ENCODE results near the gene ID3. TPM values are rescaled to one million over a fixed set of nuclear protein-coding genes. Genes with fewer than 3 reads are reported as not detected.

ID3 gene
- total and polyA plus RNA-seq, 4 experiments from 2014 or later, result 8.9 to 98.0 (median 54.8) TPM

DNA sequence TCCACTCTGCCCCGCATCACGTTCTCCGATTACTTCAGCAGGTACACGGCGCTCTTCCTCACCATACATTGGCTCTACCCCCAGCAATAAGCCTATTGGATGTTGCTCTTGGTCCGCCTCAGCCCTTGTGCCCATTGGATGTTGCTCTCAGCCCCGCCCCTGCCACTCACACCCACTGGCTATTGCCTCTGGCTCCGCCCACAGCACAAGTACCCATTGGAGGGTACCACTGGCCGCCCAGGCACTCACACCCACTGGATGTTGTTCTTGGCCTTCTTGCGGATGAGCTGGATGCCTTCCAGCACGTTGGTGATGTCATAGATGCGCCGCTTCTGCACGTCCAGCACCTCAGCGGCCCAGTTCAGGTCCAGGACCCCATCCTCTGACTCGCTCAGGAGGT, 37.7 kb downstream of the ID3 start:
- Histone ChIP-seq H3K4me3 (ENCODE audit: low read length in 2 of 2) (no peak overlapping the region), H3K36me3 (ENCODE audit: insufficient read depth, low read length) (peaks cover 5% of the 10 kb centered on the region), H3K9me3 (ENCODE audit: control insufficient read depth in 1 of 2, low read length in 2 of 2) (no peaks in the 10 kb centered on the region), H3K4me1 (ENCODE audit: insufficient read depth, low read length) (peaks cover 37% of the 10 kb centered on the region), H3K27ac (ENCODE audit: low read depth, low read length) (no peak overlapping the region), H3K27me3 (ENCODE audit: insufficient read depth, low read length) (no peaks in the 10 kb centered on the region)
- no peaks in the 10 kb centered on the region for H3K9me3 Mint-ChIP-seq
- intact Hi-C loops (cut with micrococcal nuclease), result no loop called here
- no peak for DNase-seq
- CTCF ChIA-PET (ENCODE audit: partially characterized antibody), result interaction anchor here (1.6 to 30.3 kb wide), 2 partner anchors 18 to 24 kb away, joined by 5 to 924 read pairs; no protein-coding TSS in a partner anchor
- peaks cover 7 to 8% of the 10 kb centered on the region in 2 donors for H3K36me3 Mint-ChIP-seq
- H3K27me3 Mint-ChIP-seq, result no peaks in the 10 kb centered on the region
- POLR2A ChIA-PET (ENCODE audit: partially characterized antibody), result no interaction called here
- H3K4me1 Mint-ChIP-seq, result peaks cover 32 to 55% (median 43%) of the 10 kb centered on the region in 4 donors
- H3K4me3 Mint-ChIP-seq, result no peak overlapping the region
- peak overlapping the region in 5 of 7 donors; percentile 42 to 90 (median 74) for H3K27ac Mint-ChIP-seq

DNA sequence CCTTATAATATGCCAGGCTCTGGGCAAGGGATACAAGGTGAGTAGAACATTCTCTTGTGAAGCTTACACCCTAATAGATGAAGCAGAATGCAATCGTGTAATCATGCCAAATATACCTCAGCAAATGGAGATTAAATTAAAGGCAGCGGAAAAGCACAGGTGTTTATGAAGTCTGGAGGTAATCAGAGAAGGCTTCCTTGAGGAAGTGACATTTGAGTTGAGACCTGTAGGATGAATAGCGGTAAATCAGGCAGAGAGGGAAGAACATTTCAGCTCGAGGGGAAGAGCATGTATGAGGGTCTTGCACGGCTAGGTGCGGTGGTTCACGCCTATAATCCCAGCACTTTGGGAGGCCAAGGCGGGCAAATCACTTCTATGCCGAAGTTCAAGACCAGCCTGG, 41.7 kb downstream of the ID3 start:
- Histone ChIP-seq H3K4me3 (ENCODE audit: low read length in 2 of 2) (no peak overlapping the region), H3K27me3 (ENCODE audit: insufficient read depth, low read length) (no peaks in the 10 kb centered on the region), H3K36me3 (ENCODE audit: insufficient read depth, low read length) (peaks cover 5% of the 10 kb centered on the region), H3K9me3 (ENCODE audit: control insufficient read depth in 1 of 2, low read length in 2 of 2) (no peaks in the 10 kb centered on the region), H3K4me1 (ENCODE audit: insufficient read depth, low read length) (peaks cover 2% of the 10 kb centered on the region), H3K27ac (ENCODE audit: low read depth, low read length) (no peak overlapping the region)
- peaks cover 7 to 11% of the 10 kb centered on the region in 2 donors for H3K36me3 Mint-ChIP-seq
- ChIA-PET CTCF (ENCODE audit: partially characterized antibody) (interaction anchor here (1.5 to 30.3 kb wide), 4 partner anchors 11 to 120 kb away, joined by 4 to 924 read pairs (median 14); no protein-coding TSS in a partner anchor), POLR2A (ENCODE audit: partially characterized antibody) (interaction anchor here (1.6 to 6.1 kb wide), 2 partner anchors 10 to 15 kb away, joined by 5 to 41 read pairs; no protein-coding TSS in a partner anchor)
- H3K4me3 Mint-ChIP-seq, result no peak overlapping the region
- no peaks in the 10 kb centered on the region for H3K9me3 Mint-ChIP-seq
- peak overlapping the region in 3 of 7 donors; percentile 24 to 76 (median 32) for H3K27ac Mint-ChIP-seq
- no peaks in the 10 kb centered on the region for H3K27me3 Mint-ChIP-seq
- intact Hi-C loops (cut with micrococcal nuclease), result no loop called here
- DNase-seq, result no peak
- peaks cover 5 to 18% (median 12%) of the 10 kb centered on the region in 4 donors for H3K4me1 Mint-ChIP-seq

DNA sequence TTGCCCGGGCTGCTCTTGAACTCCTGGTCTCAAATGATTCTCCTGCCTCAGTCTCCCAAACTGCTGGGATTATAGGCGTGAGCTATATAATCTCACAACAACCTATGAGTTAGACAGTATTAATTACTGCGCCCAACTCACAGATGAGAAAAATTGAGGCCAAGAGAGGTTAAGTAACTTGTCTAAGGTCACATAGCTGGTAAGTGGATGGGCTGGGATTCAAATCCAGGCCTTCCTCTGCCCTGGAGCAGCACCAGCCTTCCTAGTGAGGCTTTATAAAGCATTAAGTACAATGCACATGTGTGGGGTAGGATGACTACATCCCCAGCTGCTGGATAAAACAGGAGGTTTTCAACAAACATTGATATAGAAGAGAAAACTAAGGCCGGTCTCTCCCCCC, 43.4 kb downstream of the ID3 start:
- Mint-ChIP-seq H3K9me3 (no peaks in the 10 kb centered on the region), H3K27me3 (no peaks in the 10 kb centered on the region), H3K4me3 (no peak overlapping the region), H3K36me3 (peaks cover 7 to 8% of the 10 kb centered on the region in 2 donors), H3K27ac (no peak overlapping the region), H3K4me1 (peaks cover 0 to 6% (median 3%) of the 10 kb centered on the region in 4 donors)
- ChIA-PET POLR2A (ENCODE audit: partially characterized antibody) (interaction anchor here (1.5 to 6.1 kb wide), 3 partner anchors 8 to 16 kb away, joined by 7 to 41 read pairs (median 16); no protein-coding TSS in a partner anchor), CTCF (ENCODE audit: partially characterized antibody) (interaction anchor here (1.2 to 4.4 kb wide), 5 partner anchors 10 to 24 kb away, joined by 5 to 25 read pairs (median 12); no protein-coding TSS in a partner anchor)
- H3K4me3 ChIP-seq (ENCODE audit: low read length in 2 of 2), result no peak overlapping the region
- intact Hi-C loops (cut with micrococcal nuclease), result no loop called here
- DNase-seq, result no peak
- H3K27me3 ChIP-seq (ENCODE audit: insufficient read depth, low read length), result no peaks in the 10 kb centered on the region
- H3K36me3 ChIP-seq (ENCODE audit: insufficient read depth, low read length), result peaks cover 5% of the 10 kb centered on the region
- H3K9me3 ChIP-seq (ENCODE audit: control insufficient read depth in 1 of 2, low read length in 2 of 2), result no peaks in the 10 kb centered on the region
- H3K27ac ChIP-seq (ENCODE audit: low read depth, low read length), result no peak overlapping the region
- H3K4me1 ChIP-seq (ENCODE audit: insufficient read depth, low read length), result no peaks in the 10 kb centered on the region

DNA sequence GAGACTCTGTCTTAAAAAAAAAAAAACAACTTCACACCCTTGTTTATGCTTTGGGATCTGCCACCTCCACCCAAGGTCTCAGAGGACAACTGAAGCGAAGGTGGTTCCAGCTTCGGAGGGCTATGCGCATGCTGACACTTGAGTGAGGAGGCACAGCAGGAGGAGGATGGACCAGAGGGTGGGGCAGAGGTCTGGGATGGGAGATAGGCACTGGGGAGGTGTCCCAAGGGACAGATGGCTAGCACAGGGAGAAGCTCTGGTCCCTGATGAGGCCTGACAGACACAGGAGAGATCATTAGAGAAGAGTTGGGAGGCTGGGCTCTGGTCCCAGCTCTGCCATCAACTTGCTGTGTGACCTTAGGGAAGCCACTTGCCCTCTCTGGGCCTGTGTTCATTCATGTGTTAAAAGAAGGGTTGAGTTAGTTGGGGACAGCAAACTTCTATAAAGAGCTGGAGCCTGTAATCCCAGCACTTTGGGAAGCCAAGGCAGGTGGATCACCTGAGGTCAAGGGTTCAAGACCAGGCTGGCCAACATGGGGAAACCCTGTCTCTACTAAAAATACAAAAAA, 45.1 kb downstream of the ID3 start:
- Mint-ChIP-seq H3K36me3 (peaks cover 7 to 13% of the 10 kb centered on the region in 2 donors), H3K4me3 (no peak overlapping the region), H3K4me1 (peaks cover 0 to 5% (median 2%) of the 10 kb centered on the region in 4 donors), H3K9me3 (no peaks in the 10 kb centered on the region), H3K27ac (peak overlapping the region in 3 of 7 donors; percentile 31 to 76 (median 46)), H3K27me3 (no peaks in the 10 kb centered on the region)
- Histone ChIP-seq H3K27ac (ENCODE audit: low read depth, low read length) (no peak overlapping the region), H3K4me3 (ENCODE audit: low read length in 2 of 2) (no peak overlapping the region), H3K4me1 (ENCODE audit: insufficient read depth, low read length) (no peaks in the 10 kb centered on the region), H3K9me3 (ENCODE audit: control insufficient read depth in 1 of 2, low read length in 2 of 2) (no peaks in the 10 kb centered on the region), H3K36me3 (ENCODE audit: insufficient read depth, low read length) (peaks cover 11% of the 10 kb centered on the region), H3K27me3 (ENCODE audit: insufficient read depth, low read length) (no peaks in the 10 kb centered on the region)
- DNase-seq, result no peak
- ChIA-PET CTCF (ENCODE audit: partially characterized antibody) (interaction anchor here (1.0 to 4.4 kb wide), 6 partner anchors 8 to 26 kb away, joined by 3 to 25 read pairs (median 11); no protein-coding TSS in a partner anchor), POLR2A (ENCODE audit: partially characterized antibody) (interaction anchor here (1.1 to 6.1 kb wide), 5 partner anchors 10 to 25 kb away, joined by 3 to 41 read pairs (median 7); no protein-coding TSS in a partner anchor)
- intact Hi-C loops (cut with micrococcal nuclease), result no loop called here

DNA sequence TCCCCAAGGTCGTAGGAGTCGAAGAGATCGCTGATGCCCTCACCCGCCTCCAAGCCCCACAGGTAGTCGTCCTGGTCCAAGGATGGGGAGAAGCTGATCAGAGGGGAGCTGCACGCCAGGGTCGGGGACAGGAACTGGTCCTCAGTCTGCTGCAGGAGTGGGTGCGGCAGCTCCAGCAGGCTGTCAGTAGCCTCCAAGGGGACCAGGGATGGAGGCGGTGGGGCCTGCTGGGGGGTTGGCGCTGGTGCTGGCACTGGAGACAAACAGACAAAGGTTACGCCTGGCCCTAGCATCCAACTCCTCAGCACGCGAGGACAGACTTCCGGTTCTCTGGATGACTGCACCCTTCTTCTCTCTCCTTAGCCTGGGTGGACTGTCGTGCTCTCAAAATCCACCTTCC, 49.4 kb downstream of the ID3 start:
- H3K27ac ChIP-seq (ENCODE audit: low read depth, low read length), result no peak overlapping the region

More for the DNA sequence above, 49.4 kb downstream of the ID3 start:
- Histone ChIP-seq H3K27me3 (ENCODE audit: insufficient read depth, low read length) (no peaks in the 10 kb centered on the region), H3K9me3 (ENCODE audit: control insufficient read depth in 1 of 2, low read length in 2 of 2) (no peaks in the 10 kb centered on the region), H3K4me1 (ENCODE audit: insufficient read depth, low read length) (no peaks in the 10 kb centered on the region), H3K4me3 (ENCODE audit: low read length in 2 of 2) (no peak overlapping the region), H3K36me3 (ENCODE audit: insufficient read depth, low read length) (peaks cover 6% of the 10 kb centered on the region)
- intact Hi-C loops (cut with micrococcal nuclease), result no loop called here
- no peaks in the 10 kb centered on the region for H3K9me3 Mint-ChIP-seq
- DNase-seq, result no peak
- no peaks in the 10 kb centered on the region for H3K27me3 Mint-ChIP-seq
- peaks cover 0 to 1% (median 0%) of the 10 kb centered on the region in 4 donors for H3K4me1 Mint-ChIP-seq
- no peak overlapping the region for H3K4me3 Mint-ChIP-seq
- H3K27ac Mint-ChIP-seq, result peak overlapping the region in 1 of 7 donors; percentile 8
- peaks cover 2 to 7% of the 10 kb centered on the region in 2 donors for H3K36me3 Mint-ChIP-seq
- POLR2A ChIA-PET (ENCODE audit: partially characterized antibody), result interaction anchor here (1.6 kb wide), 1 partner anchor 13 kb away, joined by 3 read pairs; no protein-coding TSS in a partner anchor
- CTCF ChIA-PET (ENCODE audit: partially characterized antibody), result interaction anchor here (1.0 kb wide), 1 partner anchor 18 kb away, joined by 3 read pairs; no protein-coding TSS in a partner anchor

Other genes with a start within 250 kb of the ID3 start
- gene HNRNPR, start 215.2 kb downstream of the ID3 start, total RNA-seq, result 100 to 1,000 TPM; 115 to 124 TPM
- 100 to 1,000 TPM; 181 to 194 TPM for gene HNRNPR, start 215.2 kb downstream of the ID3 start, polyA plus RNA-seq
- gene ZNF436, start 189.7 kb downstream of the ID3 start, total RNA-seq, result 10 to 100 TPM; 11.0 to 11.9 TPM
- gene ZNF436, start 189.7 kb downstream of the ID3 start, polyA plus RNA-seq, result 1 to 10 TPM; 1.7 to 3.5 TPM
- gene TCEA3, start 134.8 kb downstream of the ID3 start, total RNA-seq, result 10 to 100 TPM; 28.7 to 30.8 TPM
- 10 to 100 TPM; 22.7 to 28.0 TPM for gene TCEA3, start 134.8 kb downstream of the ID3 start, polyA plus RNA-seq
- 1 to 10 TPM; 1.2 to 1.4 TPM for gene ASAP3, start 75.3 kb downstream of the ID3 start, total RNA-seq
- gene ASAP3, start 75.3 kb downstream of the ID3 start, polyA plus RNA-seq, result 1 to 10 TPM in 1 of 2 donors, under 1 TPM in 1; 0.73 to 1.4 TPM
- 1 to 10 TPM; 1.1 to 1.2 TPM for gene E2F2, start 28.3 kb downstream of the ID3 start, total RNA-seq
- 1 to 10 TPM in 1 of 2 donors, under 1 TPM in 1; 0.69 to 1.1 TPM for gene E2F2, start 28.3 kb downstream of the ID3 start, polyA plus RNA-seq
- gene RPL11, start 132.3 kb upstream of the ID3 start, total RNA-seq, result 1,000 to 10,000 TPM; 1,919 to 2,088 TPM
- 1,000 to 10,000 TPM; 1,255 to 1,467 TPM for gene RPL11, start 132.3 kb upstream of the ID3 start, polyA plus RNA-seq
- gene ELOA, start 184.0 kb upstream of the ID3 start, total RNA-seq, result 10 to 100 TPM; 28.3 to 31.7 TPM
- gene ELOA, start 184.0 kb upstream of the ID3 start, polyA plus RNA-seq, result 10 to 100 TPM; 17.1 to 32.4 TPM
- gene PITHD1, start 218.9 kb upstream of the ID3 start, total RNA-seq, result 10 to 100 TPM; 78.3 to 82.1 TPM
- 10 to 100 TPM; 65.3 to 82.2 TPM for gene PITHD1, start 218.9 kb upstream of the ID3 start, polyA plus RNA-seq
- 10 to 100 TPM; 52.6 to 55.8 TPM for gene LYPLA2, start 231.6 kb upstream of the ID3 start, total RNA-seq
- gene LYPLA2, start 231.6 kb upstream of the ID3 start, polyA plus RNA-seq, result 100 to 1,000 TPM; 110 to 151 TPM
- 10 to 100 TPM; 11.2 to 12.0 TPM for gene GALE, start 241.3 kb upstream of the ID3 start, total RNA-seq
- gene GALE, start 241.3 kb upstream of the ID3 start, polyA plus RNA-seq, result 10 to 100 TPM; 13.8 to 15.9 TPM